Uterus (tissue), 2 donors: ENCODE results near the gene SEC63.

Experiments
- POLR2A ChIP-seq, 2 donors: fragments of 450-650 bp; IDR thresholded peaks; one replicate each; pipeline ENCODE4 v1.6.1; 2016; ENCODE audit warnings: antibody characterized with exemption in 2 of 2, mild to moderate bottlenecking in 1 of 2, moderate library complexity in 1 of 2
- TF ChIP-seq, protein P1 (sequence below), 4 experiments: fragments of 200-600 bp in 2 of 4; fragments of 450-650 bp in 2 of 4; sonication (generic) in 2 of 4; IDR thresholded peaks; one replicate each; pipeline ENCODE4 v1.5.1; 2016 to 2019; ENCODE audit warnings: antibody characterized with exemption in 4 of 4, mild to moderate bottlenecking in 2 of 4, moderate library complexity in 1 of 4

DNA sequence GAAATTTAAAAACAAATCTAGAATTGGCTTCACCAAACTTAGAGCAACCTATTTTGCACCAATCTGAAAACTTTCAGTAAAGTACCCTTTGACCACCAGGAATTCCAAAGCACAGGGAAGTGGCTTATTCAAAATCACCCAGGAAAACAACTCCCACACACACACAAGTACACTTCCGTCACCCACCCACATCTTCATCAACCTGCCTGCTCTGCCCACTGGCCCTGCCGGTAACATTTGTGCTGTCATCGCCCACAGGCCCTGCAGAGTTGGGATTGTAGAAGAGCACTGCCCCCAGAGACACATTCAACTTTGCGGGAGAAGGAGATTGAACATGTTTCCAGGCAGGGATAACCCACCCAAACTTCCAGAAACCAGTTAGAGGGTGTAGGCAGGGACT, 114.6 kb downstream of the SEC63 start:
- TF ChIP-seq, protein P1, sequence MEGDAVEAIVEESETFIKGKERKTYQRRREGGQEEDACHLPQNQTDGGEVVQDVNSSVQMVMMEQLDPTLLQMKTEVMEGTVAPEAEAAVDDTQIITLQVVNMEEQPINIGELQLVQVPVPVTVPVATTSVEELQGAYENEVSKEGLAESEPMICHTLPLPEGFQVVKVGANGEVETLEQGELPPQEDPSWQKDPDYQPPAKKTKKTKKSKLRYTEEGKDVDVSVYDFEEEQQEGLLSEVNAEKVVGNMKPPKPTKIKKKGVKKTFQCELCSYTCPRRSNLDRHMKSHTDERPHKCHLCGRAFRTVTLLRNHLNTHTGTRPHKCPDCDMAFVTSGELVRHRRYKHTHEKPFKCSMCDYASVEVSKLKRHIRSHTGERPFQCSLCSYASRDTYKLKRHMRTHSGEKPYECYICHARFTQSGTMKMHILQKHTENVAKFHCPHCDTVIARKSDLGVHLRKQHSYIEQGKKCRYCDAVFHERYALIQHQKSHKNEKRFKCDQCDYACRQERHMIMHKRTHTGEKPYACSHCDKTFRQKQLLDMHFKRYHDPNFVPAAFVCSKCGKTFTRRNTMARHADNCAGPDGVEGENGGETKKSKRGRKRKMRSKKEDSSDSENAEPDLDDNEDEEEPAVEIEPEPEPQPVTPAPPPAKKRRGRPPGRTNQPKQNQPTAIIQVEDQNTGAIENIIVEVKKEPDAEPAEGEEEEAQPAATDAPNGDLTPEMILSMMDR (IDR thresholded peaks at IDR 0.05): no peak
- no peak for TF ChIP-seq POLR2A (IDR thresholded peaks at IDR 0.05)
